SK-N-SH (cell line): ENCODE results near the gene PDE6D. TPM values are rescaled to one million over a fixed set of nuclear protein-coding genes. Genes with fewer than 3 reads are reported as not detected.

Experiments
- CTCF ChIA-PET: fragments of 300-600, 350-600 bp; formaldehyde crosslinking; extraction: SDS; loops from one replicate; lab custom pipeline; 2021; lab: Yijun Ruan, JAX
- POLR2A ChIA-PET: fragments of 350-600 bp; sonication (Branson Sonifier 250); formaldehyde crosslinking; extraction: SDS; loops from one replicate; lab custom pipeline; 2020; ENCODE audit warnings: antibody characterized with exemption, inconsistent platforms; lab: Yijun Ruan, JAX
- DNase-seq: peaks from one replicate; pipeline ENCODE4 v3.0.0; 2012
- H2AFZ ChIP-seq: fragments of 200-600 bp; sonication (generic); 2 replicates; pipeline ENCODE4 v1.8.1; 2016; ENCODE audit warnings: antibody characterized with exemption, mild to moderate bottlenecking, low read depth
- H3F3A ChIP-seq: fragments of 200-600 bp; sonication (generic); replicated peaks from 2 replicates; pipeline ENCODE3; 2016; ENCODE audit warnings: antibody characterized with exemption, mild to moderate bottlenecking; ENCODE audit not compliant: insufficient read depth
- H3K27ac ChIP-seq, 2 experiments: fragments of 200-500 bp in 1 of 2; fragments of 200-600 bp in 1 of 2; sonication (Bioruptor generic) in 1 of 2; sonication (generic), shearing (Covaris generic) in 1 of 2; 2 replicates each; pipeline versions ENCODE4 v1.5.1 to v1.6.1; 2014 to 2016; ENCODE audit warnings: low read depth in 2 of 2, inconsistent platforms in 1 of 2, low read length in 1 of 2, mild to moderate bottlenecking in 1 of 2, mixed read lengths in 1 of 2
- H3K27me3 ChIP-seq: fragments of 200-600 bp; sonication (generic), shearing (Covaris generic); 2 replicates; pipeline ENCODE4 v1.6.1; 2016; ENCODE audit warnings: mixed run types; ENCODE audit not compliant: insufficient read depth
- H3K36me3 ChIP-seq, 2 experiments: fragments of 200-500 bp in 1 of 2; fragments of 200-600 bp in 1 of 2; sonication (Bioruptor generic) in 1 of 2; sonication (generic) in 1 of 2; replicated peaks in 1 of 2; 2 replicates each; pipeline versions ENCODE3 to v1.5.1; 2014 to 2016; ENCODE audit warnings: low read length in 1 of 2, mild to moderate bottlenecking in 1 of 2; ENCODE audit not compliant: insufficient read depth in 2 of 2, control insufficient read depth in 1 of 2
- H3K4me1 ChIP-seq, 2 experiments: fragments of 200-500 bp in 1 of 2; fragments of 200-600 bp in 1 of 2; sonication (Bioruptor generic) in 1 of 2; sonication (generic), shearing (Covaris generic) in 1 of 2; 2 replicates each; pipeline versions ENCODE4 v1.5.1 to v1.6.1; 2014 to 2016; ENCODE audit warnings: low read depth in 1 of 2, low read length in 1 of 2, mixed run types in 1 of 2; ENCODE audit not compliant: insufficient read depth in 2 of 2, control insufficient read depth in 1 of 2
- H3K4me2 ChIP-seq: fragments of 200-600 bp; sonication (generic), shearing (Covaris generic); 2 replicates; pipeline ENCODE4 v1.6.1; 2017; ENCODE audit warnings: mixed run types
- H3K4me3 ChIP-seq, 2 experiments: fragments of 200-500 bp in 1 of 2; fragments of 200-600 bp in 1 of 2; sonication (Bioruptor generic) in 1 of 2; sonication (generic), shearing (Covaris generic) in 1 of 2; 2 replicates each; pipeline versions ENCODE4 v1.5.1 to v1.8.1; 2014 to 2016; ENCODE audit warnings: low read depth in 2 of 2, inconsistent platforms in 1 of 2, low read length in 1 of 2, mild to moderate bottlenecking in 1 of 2, mixed read lengths in 1 of 2, moderate library complexity in 1 of 2
- H3K79me2 ChIP-seq: fragments of 200-600 bp; sonication (generic); 2 replicates; pipeline ENCODE4 v1.8.1; 2017; ENCODE audit warnings: mild to moderate bottlenecking; ENCODE audit not compliant: insufficient read depth
- H3K9ac ChIP-seq: fragments of 200-600 bp; sonication (generic); 2 replicates; pipeline ENCODE4 v1.6.1; 2017; ENCODE audit warnings: mixed run types
- H3K9me2 ChIP-seq: fragments of 200-600 bp; sonication (generic); 2 replicates; pipeline ENCODE4 v1.6.1; 2017; ENCODE audit warnings: mixed run types
- H3K9me3 ChIP-seq: fragments of 200-600 bp; sonication (generic); 2 replicates; pipeline ENCODE4 v1.6.1; 2017; ENCODE audit warnings: mixed run types, mild to moderate bottlenecking, moderate library complexity
- H4K20me1 ChIP-seq: fragments of 200-600 bp; sonication (generic); 2 replicates; pipeline ENCODE4 v1.6.1; 2017; ENCODE audit warnings: mild to moderate bottlenecking, mixed run types; ENCODE audit not compliant: insufficient read depth
- CHD2 ChIP-seq: fragments of 150-350 bp; IDR thresholded peaks from 2 replicates; pipeline ENCODE4 v1.6.1; 2018; ENCODE audit warnings: low read length; ENCODE audit not compliant: partially characterized antibody
- EP300 ChIP-seq, 2 experiments: IDR thresholded peaks; 2 replicates each; pipeline versions ENCODE4 v1.4.0 to v1.6.1; 2012; ENCODE audit warnings: borderline replicate concordance in 1 of 2, low read depth in 1 of 2, low read length in 1 of 2
- FOSL2 ChIP-seq: IDR thresholded peaks from 2 replicates; pipeline ENCODE4 v1.4.0; 2012; ENCODE audit warnings: low read depth, mild to moderate bottlenecking, moderate library complexity, borderline replicate concordance
- FOXM1 ChIP-seq: IDR thresholded peaks from 2 replicates; pipeline ENCODE4 v1.4.0; 2012; ENCODE audit warnings: low read depth, mild to moderate bottlenecking
- GABPA ChIP-seq: IDR thresholded peaks from 2 replicates; pipeline ENCODE4 v1.4.0; 2012; ENCODE audit warnings: low read depth, mild to moderate bottlenecking
- GATA2 ChIP-seq: sonication (generic); formaldehyde crosslinking; IDR thresholded peaks from 2 replicates; pipeline ENCODE4 v1.5.0; 2020; ENCODE audit warnings: mild to moderate bottlenecking, missing genetic modification reagents
- MXI1 ChIP-seq: IDR thresholded peaks from 2 replicates; pipeline ENCODE4 v1.6.1; 2012; ENCODE audit warnings: mild to moderate bottlenecking, low read depth, low read length, improper control_type of control experiment
- RCOR1 ChIP-seq: fragments of 150-350 bp; IDR thresholded peaks from 2 replicates; pipeline ENCODE4 v1.6.1; 2017; ENCODE audit warnings: antibody characterized with exemption, low read length
- SIN3A ChIP-seq: IDR thresholded peaks from 2 replicates; pipeline ENCODE4 v1.6.1; 2012; ENCODE audit warnings: low read depth, mild to moderate bottlenecking, low read length, moderate library complexity, borderline replicate concordance
- TAF1 ChIP-seq: IDR thresholded peaks from 2 replicates; pipeline ENCODE4 v1.6.1; 2012; ENCODE audit warnings: low read depth, mild to moderate bottlenecking, low read length, moderate library complexity, borderline replicate concordance
- TEAD4 ChIP-seq: IDR thresholded peaks from 2 replicates; pipeline ENCODE4 v1.4.0; 2012; ENCODE audit warnings: mild to moderate bottlenecking, borderline replicate concordance; ENCODE audit not compliant: insufficient read depth
- YY1 ChIP-seq: IDR thresholded peaks from 2 replicates; pipeline ENCODE4 v1.4.0; 2012; ENCODE audit warnings: low read depth, mild to moderate bottlenecking
- WGBS: methylation state at CpG from one replicate; pipeline ENCODE4 v1.1.6; 2017; ENCODE audit warnings: low lambda C conversion rate; 5-methylcytosine and 5-hydroxymethylcytosine counted together
- polyA plus RNA-seq, 3 experiments: library from polyadenylated mRNA; depleted of rRNA; stranded (reverse); fragments of >200 nt; gene quantifications; 2 replicates each; pipeline ENCODE4 v1.2.3, GENCODE V29; 2012
- TF ChIP-seq, protein P1 (sequence below): fragments of 150-350 bp; IDR thresholded peaks from 2 replicates; pipeline ENCODE4 v1.6.1; 2016; ENCODE audit warnings: mild to moderate bottlenecking, low read depth, low read length
- TF ChIP-seq, protein P2 (sequence below): IDR thresholded peaks from 2 replicates; pipeline ENCODE4 v1.4.0; 2012; ENCODE audit warnings: low read depth
- TF ChIP-seq, protein P3 (sequence below): fragments of 150-350 bp; IDR thresholded peaks from 2 replicates; pipeline ENCODE4 v1.6.1; 2017; ENCODE audit warnings: antibody characterized with exemption, low read length, low read depth, borderline replicate concordance
- TF ChIP-seq, protein P4 (sequence below): fragments of 200-600 bp; sonication (generic); IDR thresholded peaks from 2 replicates; pipeline ENCODE4 v1.6.1; 2017; ENCODE audit warnings: antibody characterized with exemption, mild to moderate bottlenecking, moderate library complexity

Gene PDE6D
- polyA plus RNA-seq, 1 of the 3 experiments (the other 2 are of a cell fraction) = 33.9 TPM

DNA sequence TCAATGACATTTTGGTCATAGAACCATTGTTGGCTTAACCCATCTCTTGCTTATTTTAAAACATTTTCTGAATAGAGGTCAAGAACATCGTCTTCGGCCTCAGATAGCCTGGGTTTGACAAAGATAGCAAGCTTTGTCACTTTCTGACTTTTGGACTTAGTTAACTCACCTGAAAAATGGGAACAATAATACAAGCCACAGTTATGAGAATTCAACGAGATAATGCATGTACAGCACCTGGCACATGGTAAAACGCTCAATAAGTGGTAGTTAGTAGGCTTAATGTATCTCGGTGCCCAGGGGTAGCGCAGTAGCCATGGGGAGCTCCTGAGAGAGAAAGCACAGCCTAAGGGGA is 4.7 kb upstream of the PDE6D start:
- Histone ChIP-seq H3K79me2 (peaks cover 65% of the 10 kb centered on the region), H3K9ac (peak overlapping the region; percentile 68), H3K27me3 (no peaks in the 10 kb centered on the region), H3K36me3 (peaks cover 13 to 19% of the 10 kb centered on the region in 2 experiments), H3K9me2 (no peaks in the 10 kb centered on the region), H3F3A (no peaks in the 10 kb centered on the region), H3K4me2 (peak overlapping the region; percentile 89), H3K9me3 (no peaks in the 10 kb centered on the region), H4K20me1 (peaks cover 17% of the 10 kb centered on the region; the same call in 1 of the 2 replicates)
- DNase-seq = no peak
- CTCF ChIA-PET = interaction anchor here (0.7 to 3.4 kb wide), 7 partner anchors 9 to 79 kb away, joined by 3 to 25 read pairs (median 6); no protein-coding TSS in a partner anchor
- WGBS = 57% methylated on average over 6 of the region's 6 CpGs
- TF ChIP-seq, protein P1, sequence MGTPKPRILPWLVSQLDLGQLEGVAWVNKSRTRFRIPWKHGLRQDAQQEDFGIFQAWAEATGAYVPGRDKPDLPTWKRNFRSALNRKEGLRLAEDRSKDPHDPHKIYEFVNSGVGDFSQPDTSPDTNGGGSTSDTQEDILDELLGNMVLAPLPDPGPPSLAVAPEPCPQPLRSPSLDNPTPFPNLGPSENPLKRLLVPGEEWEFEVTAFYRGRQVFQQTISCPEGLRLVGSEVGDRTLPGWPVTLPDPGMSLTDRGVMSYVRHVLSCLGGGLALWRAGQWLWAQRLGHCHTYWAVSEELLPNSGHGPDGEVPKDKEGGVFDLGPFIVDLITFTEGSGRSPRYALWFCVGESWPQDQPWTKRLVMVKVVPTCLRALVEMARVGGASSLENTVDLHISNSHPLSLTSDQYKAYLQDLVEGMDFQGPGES = no peak
- no peak for TF ChIP-seq CHD2
- TF ChIP-seq YY1 = no peak
- no peak for TF ChIP-seq FOSL2
- TF ChIP-seq, protein P2, sequence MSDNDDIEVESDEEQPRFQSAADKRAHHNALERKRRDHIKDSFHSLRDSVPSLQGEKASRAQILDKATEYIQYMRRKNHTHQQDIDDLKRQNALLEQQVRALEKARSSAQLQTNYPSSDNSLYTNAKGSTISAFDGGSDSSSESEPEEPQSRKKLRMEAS = no peak
- no peak for TF ChIP-seq GATA2 (CRISPR knock-in tag)
- TF ChIP-seq, protein P3, sequence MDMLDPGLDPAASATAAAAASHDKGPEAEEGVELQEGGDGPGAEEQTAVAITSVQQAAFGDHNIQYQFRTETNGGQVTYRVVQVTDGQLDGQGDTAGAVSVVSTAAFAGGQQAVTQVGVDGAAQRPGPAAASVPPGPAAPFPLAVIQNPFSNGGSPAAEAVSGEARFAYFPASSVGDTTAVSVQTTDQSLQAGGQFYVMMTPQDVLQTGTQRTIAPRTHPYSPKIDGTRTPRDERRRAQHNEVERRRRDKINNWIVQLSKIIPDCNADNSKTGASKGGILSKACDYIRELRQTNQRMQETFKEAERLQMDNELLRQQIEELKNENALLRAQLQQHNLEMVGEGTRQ = no peak
- TF ChIP-seq FOXM1 = no peak
- TF ChIP-seq, protein P4, sequence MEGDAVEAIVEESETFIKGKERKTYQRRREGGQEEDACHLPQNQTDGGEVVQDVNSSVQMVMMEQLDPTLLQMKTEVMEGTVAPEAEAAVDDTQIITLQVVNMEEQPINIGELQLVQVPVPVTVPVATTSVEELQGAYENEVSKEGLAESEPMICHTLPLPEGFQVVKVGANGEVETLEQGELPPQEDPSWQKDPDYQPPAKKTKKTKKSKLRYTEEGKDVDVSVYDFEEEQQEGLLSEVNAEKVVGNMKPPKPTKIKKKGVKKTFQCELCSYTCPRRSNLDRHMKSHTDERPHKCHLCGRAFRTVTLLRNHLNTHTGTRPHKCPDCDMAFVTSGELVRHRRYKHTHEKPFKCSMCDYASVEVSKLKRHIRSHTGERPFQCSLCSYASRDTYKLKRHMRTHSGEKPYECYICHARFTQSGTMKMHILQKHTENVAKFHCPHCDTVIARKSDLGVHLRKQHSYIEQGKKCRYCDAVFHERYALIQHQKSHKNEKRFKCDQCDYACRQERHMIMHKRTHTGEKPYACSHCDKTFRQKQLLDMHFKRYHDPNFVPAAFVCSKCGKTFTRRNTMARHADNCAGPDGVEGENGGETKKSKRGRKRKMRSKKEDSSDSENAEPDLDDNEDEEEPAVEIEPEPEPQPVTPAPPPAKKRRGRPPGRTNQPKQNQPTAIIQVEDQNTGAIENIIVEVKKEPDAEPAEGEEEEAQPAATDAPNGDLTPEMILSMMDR = no peak
- TF ChIP-seq TEAD4 = no peak
- no peak for TF ChIP-seq RCOR1
- TF ChIP-seq EP300 (IDR thresholded peaks at IDR 0.05; ENCODE audit: borderline replicate concordance in 1 of 2, low read depth in 1 of 2, low read length in 1 of 2) = no peak
- no peak for TF ChIP-seq MXI1
- no peak for TF ChIP-seq GABPA
- TF ChIP-seq SIN3A = no peak
- no peak for TF ChIP-seq TAF1
- TF ChIP-seq, all 33 proteins: peak for 0
- Histone ChIP-seq H2AFZ (peak overlapping the region; percentile 99), H3K4me1 (peaks cover 16 to 23% of the 10 kb centered on the region in 2 experiments; a peak in 3 of 4 replicates), H3K4me3 (peak overlapping the region; percentile 89 to 90), H3K27ac (peak overlapping the region in 1 of 2 experiments; percentile 72; a peak in 3 of 4 replicates)
- POLR2A ChIA-PET = interaction anchor here (0.8 kb wide), 1 partner anchor 52 kb away, joined by 3 read pairs; no protein-coding TSS in a partner anchor
